Natural killer cell (primary cell): ENCODE results near the gene EPN3. TPM values are rescaled to one million over a fixed set of nuclear protein-coding genes. Genes with fewer than 3 reads are reported as not detected.

Experiments used
- ATAC-seq, 3 donors: fragments of 150-1000 bp in 2 of 3; fragments of 200-7000 bp in 1 of 3; cut with Tn5 transposase; 1 replicate in 1 of 3; 2 replicates in 2 of 3; pipeline ENCODE4 v1.10.0; 2021; ENCODE audit warnings: mild to moderate bottlenecking in 2 of 3, moderate library complexity in 2 of 3
- DNase-seq, 2 donors: peaks; one replicate each; pipeline versions ENCODE4 v3.0.0 to v3.0.0-alpha.2; 2013 to 2021; ENCODE audit warnings: mixed read lengths in 1 of 2
- H3K27ac ChIP-seq: one replicate; pipeline ENCODE4 v1.5.1; 2013; ENCODE audit warnings: mild to moderate bottlenecking, low read length
- H3K27me3 ChIP-seq: one replicate; pipeline ENCODE4 v1.6.1; 2013; ENCODE audit warnings: low read length; ENCODE audit not compliant: control insufficient read depth, insufficient read depth
- H3K36me3 ChIP-seq: one replicate; pipeline ENCODE4 v1.6.1; 2013; ENCODE audit warnings: low read length; ENCODE audit not compliant: control insufficient read depth, insufficient read depth
- H3K4me1 ChIP-seq: one replicate; pipeline ENCODE4 v1.6.1; 2013; ENCODE audit warnings: low read length; ENCODE audit not compliant: control insufficient read depth, insufficient read depth
- H3K4me3 ChIP-seq: one replicate; pipeline ENCODE4 v1.5.1; 2013; ENCODE audit warnings: low read length
- H3K9me3 ChIP-seq: one replicate; pipeline ENCODE4 v1.6.1; 2013; ENCODE audit warnings: low read length; ENCODE audit not compliant: control insufficient read depth, insufficient read depth
- H3K27ac Mint-ChIP-seq, 2 donors: one replicate each; pipeline ENCODE4 v1.8.0; 2022; ENCODE audit warnings: mild to moderate bottlenecking in 2 of 2, mixed read lengths in 2 of 2, moderate library complexity in 1 of 2
- H3K27me3 Mint-ChIP-seq, 2 donors: one replicate each; pipeline ENCODE4 v1.8.0; 2022; ENCODE audit warnings: low read depth in 2 of 2, mixed read lengths in 2 of 2
- H3K36me3 Mint-ChIP-seq: one replicate; pipeline ENCODE4 v1.8.0; 2022; ENCODE audit warnings: mixed read lengths
- H3K4me1 Mint-ChIP-seq, 2 donors: one replicate each; pipeline ENCODE4 v1.8.0; 2022; ENCODE audit warnings: mixed read lengths in 2 of 2
- H3K4me3 Mint-ChIP-seq: one replicate; pipeline ENCODE4 v1.8.0; 2022; ENCODE audit warnings: mild to moderate bottlenecking, moderate library complexity, mixed read lengths
- H3K9me3 Mint-ChIP-seq, 2 donors: one replicate each; pipeline ENCODE4 v1.8.0; 2022; ENCODE audit warnings: mixed read lengths in 2 of 2
- WGBS: methylation state at CpG from one replicate; pipeline ENCODE4 v1.1.7; 2013; ENCODE audit warnings: missing lambda C conversion rate; ENCODE audit not compliant: insufficient coverage; 5-methylcytosine and 5-hydroxymethylcytosine counted together
- intact Hi-C: fragments of 100-400 bp; cut with micrococcal nuclease; formaldehyde crosslinking; loops from one replicate; pipeline ENCODE4 v1.14.2; 2022
- total RNA-seq, 4 donors: library from RNA; stranded (reverse); fragments of 120-200 nt in 1 of 4; gene quantifications; one replicate each; pipeline versions ENCODE4 v1.2.3 to v1.2.4, GENCODE V29; 2013 to 2022
- TF ChIP-seq, protein P1 (sequence below): fragments of 200-600 bp; IDR thresholded peaks from one replicate; pipeline ENCODE4 v1.8.0; 2022; ENCODE audit warnings: antibody characterized with exemption

Gene EPN3
- total RNA-seq, 3 donors from 2014 or later (not counting 1 experiment from before 2014, with no cell fraction given): not detected

DNA sequence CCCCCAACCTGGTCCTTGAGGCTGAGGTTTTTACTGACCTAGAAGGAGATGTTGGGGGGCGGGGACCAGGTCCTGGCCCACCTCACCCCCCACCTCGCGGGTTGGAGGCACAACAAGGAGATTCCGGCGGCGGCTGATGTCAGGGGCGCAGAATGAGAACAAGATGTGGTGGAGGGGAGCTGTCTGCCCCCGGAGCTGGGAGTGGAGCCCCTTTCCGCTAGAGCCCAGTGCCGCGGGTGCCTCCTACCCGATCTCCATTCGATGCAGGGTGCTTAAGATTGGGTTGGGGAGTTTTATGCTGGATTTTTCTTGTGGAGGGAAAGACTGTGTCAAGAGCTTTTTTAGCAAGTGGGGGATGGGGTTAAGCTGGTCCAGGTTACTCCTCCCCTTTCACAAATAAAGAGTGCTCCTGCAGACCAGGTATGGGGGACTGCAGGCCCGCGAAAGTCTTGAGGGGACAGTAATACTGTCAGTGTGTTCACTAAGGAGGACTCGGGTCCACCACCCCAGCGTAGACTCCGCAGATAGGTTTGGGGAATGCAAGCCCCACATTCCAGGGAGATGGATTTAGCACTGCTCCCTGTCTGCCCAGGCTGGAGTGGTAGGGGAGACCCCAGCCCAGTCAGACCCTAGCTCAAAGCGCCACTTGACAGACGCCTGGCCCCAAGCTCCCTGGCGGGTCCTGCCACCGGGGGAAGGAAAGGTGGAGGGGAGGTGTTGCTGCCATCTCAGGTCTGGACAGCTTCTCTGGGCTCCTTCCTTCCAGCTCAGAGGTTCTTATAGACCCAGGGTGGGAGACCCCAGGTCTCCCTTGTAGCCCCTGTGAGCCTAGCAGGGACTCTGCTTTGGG is 29.9 kb downstream of the EPN3 start:
- Mint-ChIP-seq H3K4me1 (peaks cover 19 to 34% of the 10 kb centered on the region in 2 donors), H3K27me3 (peaks cover 45 to 70% of the 10 kb centered on the region in 2 donors), H3K9me3 (no peaks in the 10 kb centered on the region), H3K36me3 (no peaks in the 10 kb centered on the region), H3K27ac (peak overlapping the region in 1 of 2 donors; percentile 17), H3K4me3 (peak overlapping the region; percentile 85)
- intact Hi-C loops: no loop called here
- peak in 1 of 2 donors; percentile 53 for DNase-seq
- no peak overlapping the region for H3K27ac ChIP-seq
- peaks cover 48% of the 10 kb centered on the region for H3K27me3 ChIP-seq
- H3K36me3 ChIP-seq: no peaks in the 10 kb centered on the region
- peaks cover 38% of the 10 kb centered on the region for H3K4me1 ChIP-seq
- TF ChIP-seq, protein P1, sequence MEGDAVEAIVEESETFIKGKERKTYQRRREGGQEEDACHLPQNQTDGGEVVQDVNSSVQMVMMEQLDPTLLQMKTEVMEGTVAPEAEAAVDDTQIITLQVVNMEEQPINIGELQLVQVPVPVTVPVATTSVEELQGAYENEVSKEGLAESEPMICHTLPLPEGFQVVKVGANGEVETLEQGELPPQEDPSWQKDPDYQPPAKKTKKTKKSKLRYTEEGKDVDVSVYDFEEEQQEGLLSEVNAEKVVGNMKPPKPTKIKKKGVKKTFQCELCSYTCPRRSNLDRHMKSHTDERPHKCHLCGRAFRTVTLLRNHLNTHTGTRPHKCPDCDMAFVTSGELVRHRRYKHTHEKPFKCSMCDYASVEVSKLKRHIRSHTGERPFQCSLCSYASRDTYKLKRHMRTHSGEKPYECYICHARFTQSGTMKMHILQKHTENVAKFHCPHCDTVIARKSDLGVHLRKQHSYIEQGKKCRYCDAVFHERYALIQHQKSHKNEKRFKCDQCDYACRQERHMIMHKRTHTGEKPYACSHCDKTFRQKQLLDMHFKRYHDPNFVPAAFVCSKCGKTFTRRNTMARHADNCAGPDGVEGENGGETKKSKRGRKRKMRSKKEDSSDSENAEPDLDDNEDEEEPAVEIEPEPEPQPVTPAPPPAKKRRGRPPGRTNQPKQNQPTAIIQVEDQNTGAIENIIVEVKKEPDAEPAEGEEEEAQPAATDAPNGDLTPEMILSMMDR: no peak
- ATAC-seq: no peak
- WGBS: 14% methylated on average over 22 of the region's 22 CpGs
- no peak overlapping the region for H3K4me3 ChIP-seq
- H3K9me3 ChIP-seq: no peaks in the 10 kb centered on the region

DNA sequence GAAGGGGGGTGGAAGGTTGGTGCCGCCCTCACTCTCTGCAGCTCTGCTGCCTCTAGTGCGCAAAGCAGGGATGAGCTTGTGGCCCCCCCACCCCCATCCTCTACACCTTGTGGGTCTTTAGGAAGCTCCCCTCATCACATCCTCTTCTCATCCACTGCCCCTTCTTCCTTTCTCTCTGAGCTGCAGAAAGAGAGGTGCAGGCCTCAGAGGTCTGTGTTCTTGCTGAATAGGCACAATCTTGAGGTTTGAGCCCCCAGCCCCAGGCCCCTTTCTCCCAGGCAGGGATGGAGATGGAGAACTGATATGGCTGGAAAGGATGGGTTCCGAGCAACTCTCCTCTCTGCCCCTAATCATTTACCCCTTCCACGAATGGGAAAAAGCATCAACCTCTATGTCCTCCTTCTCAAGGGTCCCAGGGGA is 30.6 kb downstream of the EPN3 start:
- Mint-ChIP-seq H3K4me3 (no peak overlapping the region), H3K4me1 (peaks cover 19 to 34% of the 10 kb centered on the region in 2 donors), H3K27me3 (peaks cover 52 to 71% of the 10 kb centered on the region in 2 donors), H3K27ac (no peak overlapping the region), H3K9me3 (no peaks in the 10 kb centered on the region), H3K36me3 (no peaks in the 10 kb centered on the region)
- 56% methylated on average over 2 of the region's 4 CpGs for WGBS
- DNase-seq (peak in 1 of 2 donors; percentile 42), ATAC-seq (no peak)
- H3K36me3 ChIP-seq: no peaks in the 10 kb centered on the region
- peaks cover 38% of the 10 kb centered on the region for H3K4me1 ChIP-seq
- TF ChIP-seq, protein P1: no peak
- H3K27me3 ChIP-seq: peaks cover 48% of the 10 kb centered on the region
- H3K9me3 ChIP-seq: no peaks in the 10 kb centered on the region
- no peak overlapping the region for H3K4me3 ChIP-seq
- intact Hi-C loops: no loop called here
- H3K27ac ChIP-seq: no peak overlapping the region

DNA sequence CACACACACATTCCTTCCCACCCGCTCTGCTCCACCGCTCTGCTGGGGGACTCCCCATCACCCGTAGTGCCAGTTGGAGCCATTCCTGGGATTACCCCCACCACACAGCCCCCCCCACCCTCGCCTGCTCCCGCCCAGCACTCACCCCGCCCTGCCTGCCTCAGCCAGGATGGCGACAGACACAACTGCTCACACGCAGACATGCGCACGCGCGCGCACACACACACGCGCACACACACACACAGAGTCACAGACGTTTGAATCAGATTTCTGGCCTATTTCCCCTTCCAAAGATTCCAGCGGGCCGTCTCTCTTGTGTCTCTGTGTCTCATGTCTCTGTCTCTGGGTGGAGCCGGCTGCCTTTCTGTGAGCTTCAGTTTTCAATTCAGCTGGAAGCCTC is 32.4 kb downstream of the EPN3 start:
- no peak overlapping the region for H3K4me3 Mint-ChIP-seq
- no peaks in the 10 kb centered on the region for H3K36me3 Mint-ChIP-seq
- peaks cover 9 to 20% of the 10 kb centered on the region in 2 donors for H3K4me1 Mint-ChIP-seq
- H3K36me3 ChIP-seq: no peaks in the 10 kb centered on the region
- ATAC-seq (no peak), DNase-seq (peak in 1 of 2 donors; percentile 49)
- peaks cover 56 to 57% of the 10 kb centered on the region in 2 donors for H3K27me3 Mint-ChIP-seq
- intact Hi-C loops: no loop called here
- TF ChIP-seq, protein P1: no peak
- H3K27ac ChIP-seq: no peak overlapping the region
- no peak overlapping the region for H3K4me3 ChIP-seq
- H3K9me3 Mint-ChIP-seq: no peaks in the 10 kb centered on the region
- H3K27me3 ChIP-seq: peaks cover 36% of the 10 kb centered on the region
- H3K27ac Mint-ChIP-seq: no peak overlapping the region
- no peaks in the 10 kb centered on the region for H3K9me3 ChIP-seq
- peaks cover 25% of the 10 kb centered on the region for H3K4me1 ChIP-seq
- WGBS: 36% methylated on average over 18 of the region's 19 CpGs
